Gastrocnemius medialis (tissue), 4 donors: ENCODE measurements around the gene NDUFAF8. TPM values are rescaled to one million over a fixed set of nuclear protein-coding genes. Genes with fewer than 3 reads are reported as not detected.

ENCODE experiments used
- ATAC-seq, 2 donors: fragments of 150-250 bp; one replicate each; pipeline ENCODE4 v1.9.1; 2016
- DNase-seq, 2 donors: peaks; one replicate each; pipeline ENCODE4 v3.0.0-alpha.2; 2019
- H3K27ac ChIP-seq, 4 donors: fragments of 200-600 bp; sonication (generic); 1 replicate in 1 of 4; 2 replicates in 3 of 4; pipeline ENCODE4 v1.5.1; 2016 to 2018; ENCODE audit warnings: mild to moderate bottlenecking in 2 of 4, moderate library complexity in 1 of 4
- H3K27me3 ChIP-seq, 3 donors: fragments of 200-600 bp; sonication (generic) in 2 of 3; 1 replicate in 1 of 3; 2 replicates in 2 of 3; pipeline versions ENCODE4 v1.5.1 to v1.6.0; 2016 to 2019; ENCODE audit warnings: mild to moderate bottlenecking in 1 of 3, moderate library complexity in 1 of 3
- H3K36me3 ChIP-seq, 2 donors: fragments of 200-600 bp; sonication (generic) in 1 of 2; one replicate each; pipeline ENCODE4 v1.5.1; 2017 to 2018
- H3K4me1 ChIP-seq, 2 donors: fragments of 200-600 bp; sonication (generic) in 1 of 2; one replicate each; pipeline ENCODE4 v1.5.1; 2016 to 2017; ENCODE audit warnings: mild to moderate bottlenecking in 2 of 2
- H3K4me3 ChIP-seq, 4 donors: fragments of 200-600 bp; sonication (generic) in 3 of 4; 1 replicate in 1 of 4; 2 replicates in 3 of 4; pipeline ENCODE4 v1.5.1; 2016 to 2019; ENCODE audit warnings: mild to moderate bottlenecking in 2 of 4
- H3K9me3 ChIP-seq, 3 donors: fragments of 200-600 bp; sonication (generic) in 2 of 3; 1 replicate in 1 of 3; 2 replicates in 2 of 3; pipeline ENCODE4 v1.5.1; 2016 to 2019
- POLR2A ChIP-seq, 2 donors: fragments of 450-650 bp; IDR thresholded peaks; one replicate each; pipeline ENCODE4 v1.6.1; 2017; ENCODE audit warnings: antibody characterized with exemption in 2 of 2, mild to moderate bottlenecking in 2 of 2, moderate library complexity in 2 of 2
- in situ Hi-C, 4 donors: fragments of 200-750 bp; cut with MboI; loops; one replicate each; pipeline versions ENCODE4 v1.15.0 to v1.8.0; 2017; ENCODE audit warnings: low sequenced_read_pairs in 4 of 4
- intact Hi-C: fragments of 100-400 bp; cut with DNase I; formaldehyde crosslinking; loops from one replicate; pipeline ENCODE4 v1.15.1; 2023; ENCODE audit warnings: low total_unique reads
- total RNA-seq, 4 donors: library from RNA; depleted of rRNA; stranded (reverse); fragments of >200 nt; gene quantifications; one replicate each; pipeline versions ENCODE4 v1.1.0 to v1.2.3, GENCODE V29; 2016
- TF ChIP-seq, protein P1 (sequence below), 5 experiments: fragments of 450-650 bp in 3 of 5; fragments of 200-600 bp in 2 of 5; sonication (generic) in 2 of 5; IDR thresholded peaks in 4 of 5; conservative IDR thresholded peaks in 1 of 5; 1 replicate in 4 of 5; 2 replicates in 1 of 5; pipeline ENCODE4 v1.5.1; 2016 to 2019; ENCODE audit warnings: antibody characterized with exemption in 5 of 5, mild to moderate bottlenecking in 3 of 5, moderate library complexity in 3 of 5

NDUFAF8 gene
- total RNA-seq, 4 donors from 2014 or later: 39.4 to 700 (median 74.5) TPM

DNA sequence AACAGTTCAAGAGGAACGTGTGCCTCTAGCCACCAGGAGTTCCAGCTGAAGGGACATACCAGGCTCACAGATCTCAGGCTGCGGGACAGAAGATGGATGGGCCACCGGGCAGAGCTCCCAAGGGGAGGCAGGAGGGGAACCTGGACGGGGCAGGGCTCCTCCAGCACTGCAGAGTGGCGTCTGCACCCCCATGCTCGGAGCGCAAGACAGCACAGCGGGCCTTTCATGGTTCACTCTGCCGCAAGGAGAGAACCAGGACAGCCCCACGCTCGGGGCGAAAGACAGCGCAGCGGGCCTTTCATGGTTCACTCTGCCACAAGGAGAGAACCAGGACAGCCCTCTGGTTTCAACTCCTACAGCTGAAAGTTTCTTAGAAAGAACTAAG, 35.3 kb downstream of the NDUFAF8 start:
- Histone ChIP-seq H3K4me3 (no peak overlapping the region), H3K36me3 (peaks cover 0 to 58% of the 10 kb centered on the region in 2 donors), H3K27me3 (no peaks in the 10 kb centered on the region), H3K27ac (no peak overlapping the region), H3K4me1 (no peaks in the 10 kb centered on the region), H3K9me3 (no peaks in the 10 kb centered on the region)
- TF ChIP-seq POLR2A (IDR thresholded peaks at IDR 0.05): no peak
- TF ChIP-seq, protein P1, sequence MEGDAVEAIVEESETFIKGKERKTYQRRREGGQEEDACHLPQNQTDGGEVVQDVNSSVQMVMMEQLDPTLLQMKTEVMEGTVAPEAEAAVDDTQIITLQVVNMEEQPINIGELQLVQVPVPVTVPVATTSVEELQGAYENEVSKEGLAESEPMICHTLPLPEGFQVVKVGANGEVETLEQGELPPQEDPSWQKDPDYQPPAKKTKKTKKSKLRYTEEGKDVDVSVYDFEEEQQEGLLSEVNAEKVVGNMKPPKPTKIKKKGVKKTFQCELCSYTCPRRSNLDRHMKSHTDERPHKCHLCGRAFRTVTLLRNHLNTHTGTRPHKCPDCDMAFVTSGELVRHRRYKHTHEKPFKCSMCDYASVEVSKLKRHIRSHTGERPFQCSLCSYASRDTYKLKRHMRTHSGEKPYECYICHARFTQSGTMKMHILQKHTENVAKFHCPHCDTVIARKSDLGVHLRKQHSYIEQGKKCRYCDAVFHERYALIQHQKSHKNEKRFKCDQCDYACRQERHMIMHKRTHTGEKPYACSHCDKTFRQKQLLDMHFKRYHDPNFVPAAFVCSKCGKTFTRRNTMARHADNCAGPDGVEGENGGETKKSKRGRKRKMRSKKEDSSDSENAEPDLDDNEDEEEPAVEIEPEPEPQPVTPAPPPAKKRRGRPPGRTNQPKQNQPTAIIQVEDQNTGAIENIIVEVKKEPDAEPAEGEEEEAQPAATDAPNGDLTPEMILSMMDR (IDR thresholded peaks at IDR 0.05 in 4 of 5, conservative IDR thresholded peaks at IDR 0.05 in 1 of 5): no peak
- ATAC-seq (no peak), DNase-seq (no peak)
- intact Hi-C loops (no loop called here), in situ Hi-C loops (loop anchor here in 2 of 4 donors (25.0 kb wide), 2 partner anchors 213 to 338 kb away; no protein-coding TSS in a partner anchor)

DNA sequence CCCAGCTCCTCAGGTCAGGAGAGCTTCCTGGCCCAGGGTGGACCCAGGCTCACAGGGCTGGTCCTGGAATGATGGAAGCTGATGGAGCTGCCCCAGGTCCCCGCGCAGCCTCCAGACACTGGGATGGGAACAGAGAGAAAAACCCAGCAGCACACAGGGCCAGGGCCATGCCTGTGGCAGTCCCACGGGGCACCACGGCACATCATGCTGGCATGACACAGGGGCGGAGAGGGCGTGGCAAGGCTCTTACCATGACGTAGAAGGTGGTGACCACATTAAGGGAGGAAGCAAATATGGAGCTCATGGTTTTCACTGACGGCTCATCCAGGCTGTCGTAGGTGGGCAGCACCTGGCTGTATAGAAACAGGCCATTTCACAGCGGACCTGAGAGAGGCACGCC, 37.7 kb downstream of the NDUFAF8 start:
- no peaks in the 10 kb centered on the region for H3K27me3 ChIP-seq
- no peaks in the 10 kb centered on the region for H3K9me3 ChIP-seq
- intact Hi-C loops (no loop called here), in situ Hi-C loops (no loop called here)
- ATAC-seq (no peak), DNase-seq (no peak)
- H3K27ac ChIP-seq: no peak overlapping the region
- no peaks in the 10 kb centered on the region for H3K4me1 ChIP-seq
- TF ChIP-seq, protein P1 (IDR thresholded peaks at IDR 0.05 in 4 of 5, conservative IDR thresholded peaks at IDR 0.05 in 1 of 5): no peak
- TF ChIP-seq POLR2A (IDR thresholded peaks at IDR 0.05): no peak
- no peak overlapping the region for H3K4me3 ChIP-seq
- peaks cover 0 to 61% of the 10 kb centered on the region in 2 donors for H3K36me3 ChIP-seq

DNA sequence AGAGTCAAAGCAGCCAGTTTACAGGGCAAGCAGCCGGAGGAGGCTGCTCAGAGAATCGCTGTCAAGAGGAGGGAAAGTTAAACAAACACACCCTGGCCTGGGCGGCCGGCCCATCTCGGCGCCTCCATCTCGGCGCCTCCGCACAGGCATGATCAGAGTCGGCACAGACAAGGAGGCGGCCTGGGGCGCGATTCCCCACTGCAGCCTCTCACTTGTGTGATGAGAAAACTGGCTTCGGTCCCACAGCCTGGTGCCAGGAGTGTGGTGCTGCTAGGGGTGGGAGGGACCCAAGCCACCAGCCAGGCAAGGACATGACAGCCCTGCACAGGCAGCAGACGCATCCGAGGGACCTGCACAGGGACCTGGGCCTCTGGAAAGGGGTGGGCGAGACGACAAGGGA, 38.3 kb downstream of the NDUFAF8 start:
- Histone ChIP-seq H3K4me3 (no peak overlapping the region), H3K27me3 (no peaks in the 10 kb centered on the region), H3K9me3 (no peaks in the 10 kb centered on the region), H3K36me3 (peaks cover 0 to 60% of the 10 kb centered on the region in 2 donors), H3K27ac (no peak overlapping the region), H3K4me1 (no peaks in the 10 kb centered on the region)
- intact Hi-C loops (no loop called here), in situ Hi-C loops (no loop called here)
- DNase-seq: no peak
- no peak for TF ChIP-seq POLR2A (IDR thresholded peaks at IDR 0.05)
- TF ChIP-seq, protein P1 (IDR thresholded peaks at IDR 0.05 in 4 of 5, conservative IDR thresholded peaks at IDR 0.05 in 1 of 5): no peak
- ATAC-seq: no peak

DNA sequence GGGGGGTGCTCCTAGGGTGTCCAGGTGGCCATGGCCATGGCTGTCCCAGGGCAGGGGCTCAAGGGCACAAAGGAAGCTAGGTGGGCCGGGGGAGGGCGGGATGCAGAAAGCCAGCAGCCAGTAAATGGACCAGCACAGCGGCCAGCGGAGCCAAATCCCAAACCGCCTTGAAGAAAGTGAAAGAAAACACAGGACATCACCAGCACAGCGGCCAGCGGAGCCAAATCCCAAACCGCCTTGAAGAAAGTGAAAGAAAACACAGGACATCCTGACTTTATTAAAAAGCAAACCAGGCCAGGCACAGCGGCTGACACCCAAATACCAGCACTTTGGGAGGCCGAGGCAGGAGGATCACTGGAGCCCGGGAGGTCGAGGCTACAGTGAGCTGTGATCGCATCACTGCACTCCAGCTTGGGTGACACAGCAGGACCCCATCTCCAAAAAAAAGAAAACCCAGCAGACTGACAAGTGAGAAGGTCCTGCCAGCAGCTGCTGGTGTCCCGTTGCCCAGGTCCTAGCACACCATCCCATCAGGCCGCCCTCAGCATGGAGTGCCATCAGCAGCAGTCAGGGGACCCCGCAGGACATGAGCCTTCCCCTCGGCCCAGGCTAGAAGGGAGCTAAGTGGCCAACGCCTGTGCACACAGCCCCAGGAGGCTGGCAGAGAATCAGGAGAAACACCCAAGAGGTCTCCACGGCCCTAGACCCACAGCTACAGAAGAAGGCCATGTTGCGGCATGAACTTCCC, 39.0 kb downstream of the NDUFAF8 start:
- H3K4me1 ChIP-seq: no peaks in the 10 kb centered on the region
- DNase-seq: no peak

More for the DNA sequence above, 39.0 kb downstream of the NDUFAF8 start:
- in situ Hi-C loops: no loop called here
- Histone ChIP-seq H3K4me3 (no peak overlapping the region), H3K36me3 (peaks cover 0 to 57% of the 10 kb centered on the region in 2 donors), H3K27me3 (no peaks in the 10 kb centered on the region), H3K9me3 (no peaks in the 10 kb centered on the region), H3K27ac (no peak overlapping the region)
- intact Hi-C loops: no loop called here
- TF ChIP-seq POLR2A (IDR thresholded peaks at IDR 0.05): no peak
- TF ChIP-seq, protein P1 (IDR thresholded peaks at IDR 0.05 in 4 of 5, conservative IDR thresholded peaks at IDR 0.05 in 1 of 5): no peak
- ATAC-seq: no peak
